GM12878 (cell line): ENCODE data around the gene G3BP1. TPM values are rescaled to one million over a fixed set of nuclear protein-coding genes. Genes with fewer than 3 reads are reported as not detected.

Experiments used
- IKZF1 ChIP-seq: fragments of 450-650 bp; conservative IDR thresholded peaks from 2 replicates; pipeline ENCODE4 v1.6.1; 2017; ENCODE audit warnings: antibody characterized with exemption, mild to moderate bottlenecking
- NFXL1 ChIP-seq: fragments of 450-650 bp; IDR thresholded peaks from 2 replicates; pipeline ENCODE4 v1.6.1; 2017; ENCODE audit warnings: antibody characterized with exemption, mild to moderate bottlenecking, borderline replicate concordance
- NFYA ChIP-seq: IDR thresholded peaks from 2 replicates; pipeline ENCODE4 v1.6.1; 2011; ENCODE audit warnings: low read depth, mild to moderate bottlenecking, low read length, improper control_type of control experiment, borderline replicate concordance
- NR2C1 ChIP-seq: fragments of 450-650 bp; IDR thresholded peaks from 2 replicates; pipeline ENCODE4 v1.6.1; 2017; ENCODE audit warnings: antibody characterized with exemption, mild to moderate bottlenecking, moderate library complexity
- PML ChIP-seq: IDR thresholded peaks from 2 replicates; pipeline ENCODE4 v1.6.1; 2012; ENCODE audit warnings: low read length, inconsistent platforms
- SREBF2 ChIP-seq: IDR thresholded peaks from 2 replicates; pipeline ENCODE4 v1.6.1; 2012; ENCODE audit warnings: mild to moderate bottlenecking, low read length
- SRF ChIP-seq, 2 experiments: IDR thresholded peaks; 2 replicates each; pipeline ENCODE4 v1.6.1; 2011; ENCODE audit warnings: low read depth in 2 of 2, low read length in 2 of 2, mild to moderate bottlenecking in 1 of 2, moderate library complexity in 1 of 2
- TARDBP ChIP-seq: IDR thresholded peaks from 2 replicates; pipeline ENCODE4 v1.6.1; 2016; ENCODE audit warnings: borderline replicate concordance
- polyA plus RNA-seq, 11 experiments: library from polyadenylated mRNA; depleted of rRNA in 4 of 11; unstranded in 6 of 11; stranded (reverse) in 5 of 11; fragments of >200 nt; fragmentation: Nextera tagmentation in 4 of 11; fragmentation: Illumina TruSeq in 1 of 11; extraction: Ambion mirVana in 4 of 11; extraction: Trizol in 1 of 11; gene quantifications; 1 replicate in 1 of 11; 2 replicates in 10 of 11; pipeline versions ENCODE4 v1.2.1 to v1.2.3, GENCODE V29; 2011 to 2016; ENCODE audit warnings: inconsistent platforms in 2 of 11, missing spikeins in 2 of 11, low read depth in 1 of 11
- total RNA-seq, 4 experiments: library from RNA; depleted of rRNA in 3 of 4; stranded (reverse); fragments of >200 nt in 3 of 4; fragmentation: Illumina TruSeq in 1 of 4; extraction: Trizol in 1 of 4; gene quantifications; 2 replicates each; pipeline versions ENCODE4 v1.2.1 to v1.2.3, GENCODE V29; 2013 to 2021
- TF ChIP-seq, protein P1 (sequence below): IDR thresholded peaks from 2 replicates; pipeline ENCODE4 v1.6.1; 2012; ENCODE audit warnings: improper control_type of control experiment, low read depth, low read length; ENCODE audit not compliant: insufficient replicate concordance
- TF ChIP-seq, protein P2 (sequence below): IDR thresholded peaks from 2 replicates; pipeline ENCODE4 v1.6.1; 2012; ENCODE audit warnings: mild to moderate bottlenecking, low read depth, low read length
- TF ChIP-seq, protein P3 (sequence below): fragments of 450-650 bp; IDR thresholded peaks from 2 replicates; pipeline ENCODE4 v1.6.1; 2017; ENCODE audit warnings: mild to moderate bottlenecking, moderate library complexity
- TF ChIP-seq, protein P4 (sequence below): fragments of 150-350 bp; IDR thresholded peaks from 2 replicates; pipeline ENCODE4 v1.6.1; 2016; ENCODE audit warnings: low read depth, low read length

Gene G3BP1
- total and polyA plus RNA-seq, 10 of the 15 experiments (the other 5 are each of a cell fraction or from before 2014, with no cell fraction given): 49.7 to 438 (median 148) TPM

DNA sequence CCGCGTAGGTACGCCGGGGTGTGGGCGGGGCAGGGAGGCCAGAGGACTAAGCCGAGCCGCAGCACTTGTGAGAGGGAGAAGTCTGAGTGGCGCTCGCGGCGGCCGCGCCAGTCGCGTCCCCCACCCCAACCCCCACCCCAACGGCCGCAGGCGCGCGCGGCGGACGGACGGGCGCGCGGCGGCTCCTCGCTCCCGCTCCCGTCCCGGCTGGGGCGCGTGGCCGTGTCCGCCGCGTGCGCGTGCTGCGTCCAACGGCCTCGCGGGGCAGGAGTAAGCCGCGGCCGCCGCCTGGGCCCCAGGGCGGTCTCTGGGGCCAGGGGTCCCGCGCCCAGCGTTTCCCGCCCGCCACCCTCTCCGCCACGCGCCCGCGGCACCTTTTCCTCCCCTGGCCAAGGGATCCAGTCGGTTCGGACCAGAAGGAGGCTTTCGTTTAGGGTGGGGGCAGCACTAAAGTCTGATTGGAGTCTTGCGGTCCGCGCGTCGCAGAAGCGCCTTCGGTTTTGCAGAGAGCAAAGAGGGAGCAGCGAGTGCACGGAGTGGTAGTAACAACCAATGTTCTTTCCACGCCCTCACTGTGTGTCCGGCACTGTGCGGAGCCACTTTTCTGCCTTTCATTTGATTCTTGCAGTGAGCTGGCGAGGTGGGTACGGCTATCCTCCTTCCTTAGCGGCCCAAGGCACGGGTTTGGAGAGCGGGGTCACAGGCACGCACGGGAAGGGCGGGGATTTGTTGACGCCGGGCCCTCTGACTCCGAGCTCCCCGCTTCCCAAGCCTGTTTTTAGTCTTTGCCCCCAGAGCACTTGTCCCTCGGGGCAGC is 483 bp downstream of the G3BP1 start (continued):
- TF ChIP-seq, protein P1, sequence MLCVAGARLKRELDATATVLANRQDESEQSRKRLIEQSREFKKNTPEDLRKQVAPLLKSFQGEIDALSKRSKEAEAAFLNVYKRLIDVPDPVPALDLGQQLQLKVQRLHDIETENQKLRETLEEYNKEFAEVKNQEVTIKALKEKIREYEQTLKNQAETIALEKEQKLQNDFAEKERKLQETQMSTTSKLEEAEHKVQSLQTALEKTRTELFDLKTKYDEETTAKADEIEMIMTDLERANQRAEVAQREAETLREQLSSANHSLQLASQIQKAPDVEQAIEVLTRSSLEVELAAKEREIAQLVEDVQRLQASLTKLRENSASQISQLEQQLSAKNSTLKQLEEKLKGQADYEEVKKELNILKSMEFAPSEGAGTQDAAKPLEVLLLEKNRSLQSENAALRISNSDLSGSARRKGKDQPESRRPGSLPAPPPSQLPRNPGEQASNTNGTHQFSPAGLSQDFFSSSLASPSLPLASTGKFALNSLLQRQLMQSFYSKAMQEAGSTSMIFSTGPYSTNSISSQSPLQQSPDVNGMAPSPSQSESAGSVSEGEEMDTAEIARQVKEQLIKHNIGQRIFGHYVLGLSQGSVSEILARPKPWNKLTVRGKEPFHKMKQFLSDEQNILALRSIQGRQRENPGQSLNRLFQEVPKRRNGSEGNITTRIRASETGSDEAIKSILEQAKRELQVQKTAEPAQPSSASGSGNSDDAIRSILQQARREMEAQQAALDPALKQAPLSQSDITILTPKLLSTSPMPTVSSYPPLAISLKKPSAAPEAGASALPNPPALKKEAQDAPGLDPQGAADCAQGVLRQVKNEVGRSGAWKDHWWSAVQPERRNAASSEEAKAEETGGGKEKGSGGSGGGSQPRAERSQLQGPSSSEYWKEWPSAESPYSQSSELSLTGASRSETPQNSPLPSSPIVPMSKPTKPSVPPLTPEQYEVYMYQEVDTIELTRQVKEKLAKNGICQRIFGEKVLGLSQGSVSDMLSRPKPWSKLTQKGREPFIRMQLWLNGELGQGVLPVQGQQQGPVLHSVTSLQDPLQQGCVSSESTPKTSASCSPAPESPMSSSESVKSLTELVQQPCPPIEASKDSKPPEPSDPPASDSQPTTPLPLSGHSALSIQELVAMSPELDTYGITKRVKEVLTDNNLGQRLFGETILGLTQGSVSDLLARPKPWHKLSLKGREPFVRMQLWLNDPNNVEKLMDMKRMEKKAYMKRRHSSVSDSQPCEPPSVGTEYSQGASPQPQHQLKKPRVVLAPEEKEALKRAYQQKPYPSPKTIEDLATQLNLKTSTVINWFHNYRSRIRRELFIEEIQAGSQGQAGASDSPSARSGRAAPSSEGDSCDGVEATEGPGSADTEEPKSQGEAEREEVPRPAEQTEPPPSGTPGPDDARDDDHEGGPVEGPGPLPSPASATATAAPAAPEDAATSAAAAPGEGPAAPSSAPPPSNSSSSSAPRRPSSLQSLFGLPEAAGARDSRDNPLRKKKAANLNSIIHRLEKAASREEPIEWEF: no peak
- no peak for TF ChIP-seq NFXL1
- TF ChIP-seq, protein P2, sequence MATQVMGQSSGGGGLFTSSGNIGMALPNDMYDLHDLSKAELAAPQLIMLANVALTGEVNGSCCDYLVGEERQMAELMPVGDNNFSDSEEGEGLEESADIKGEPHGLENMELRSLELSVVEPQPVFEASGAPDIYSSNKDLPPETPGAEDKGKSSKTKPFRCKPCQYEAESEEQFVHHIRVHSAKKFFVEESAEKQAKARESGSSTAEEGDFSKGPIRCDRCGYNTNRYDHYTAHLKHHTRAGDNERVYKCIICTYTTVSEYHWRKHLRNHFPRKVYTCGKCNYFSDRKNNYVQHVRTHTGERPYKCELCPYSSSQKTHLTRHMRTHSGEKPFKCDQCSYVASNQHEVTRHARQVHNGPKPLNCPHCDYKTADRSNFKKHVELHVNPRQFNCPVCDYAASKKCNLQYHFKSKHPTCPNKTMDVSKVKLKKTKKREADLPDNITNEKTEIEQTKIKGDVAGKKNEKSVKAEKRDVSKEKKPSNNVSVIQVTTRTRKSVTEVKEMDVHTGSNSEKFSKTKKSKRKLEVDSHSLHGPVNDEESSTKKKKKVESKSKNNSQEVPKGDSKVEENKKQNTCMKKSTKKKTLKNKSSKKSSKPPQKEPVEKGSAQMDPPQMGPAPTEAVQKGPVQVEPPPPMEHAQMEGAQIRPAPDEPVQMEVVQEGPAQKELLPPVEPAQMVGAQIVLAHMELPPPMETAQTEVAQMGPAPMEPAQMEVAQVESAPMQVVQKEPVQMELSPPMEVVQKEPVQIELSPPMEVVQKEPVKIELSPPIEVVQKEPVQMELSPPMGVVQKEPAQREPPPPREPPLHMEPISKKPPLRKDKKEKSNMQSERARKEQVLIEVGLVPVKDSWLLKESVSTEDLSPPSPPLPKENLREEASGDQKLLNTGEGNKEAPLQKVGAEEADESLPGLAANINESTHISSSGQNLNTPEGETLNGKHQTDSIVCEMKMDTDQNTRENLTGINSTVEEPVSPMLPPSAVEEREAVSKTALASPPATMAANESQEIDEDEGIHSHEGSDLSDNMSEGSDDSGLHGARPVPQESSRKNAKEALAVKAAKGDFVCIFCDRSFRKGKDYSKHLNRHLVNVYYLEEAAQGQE: no peak
- TF ChIP-seq SREBF2: no peak
- TF ChIP-seq, protein P3, sequence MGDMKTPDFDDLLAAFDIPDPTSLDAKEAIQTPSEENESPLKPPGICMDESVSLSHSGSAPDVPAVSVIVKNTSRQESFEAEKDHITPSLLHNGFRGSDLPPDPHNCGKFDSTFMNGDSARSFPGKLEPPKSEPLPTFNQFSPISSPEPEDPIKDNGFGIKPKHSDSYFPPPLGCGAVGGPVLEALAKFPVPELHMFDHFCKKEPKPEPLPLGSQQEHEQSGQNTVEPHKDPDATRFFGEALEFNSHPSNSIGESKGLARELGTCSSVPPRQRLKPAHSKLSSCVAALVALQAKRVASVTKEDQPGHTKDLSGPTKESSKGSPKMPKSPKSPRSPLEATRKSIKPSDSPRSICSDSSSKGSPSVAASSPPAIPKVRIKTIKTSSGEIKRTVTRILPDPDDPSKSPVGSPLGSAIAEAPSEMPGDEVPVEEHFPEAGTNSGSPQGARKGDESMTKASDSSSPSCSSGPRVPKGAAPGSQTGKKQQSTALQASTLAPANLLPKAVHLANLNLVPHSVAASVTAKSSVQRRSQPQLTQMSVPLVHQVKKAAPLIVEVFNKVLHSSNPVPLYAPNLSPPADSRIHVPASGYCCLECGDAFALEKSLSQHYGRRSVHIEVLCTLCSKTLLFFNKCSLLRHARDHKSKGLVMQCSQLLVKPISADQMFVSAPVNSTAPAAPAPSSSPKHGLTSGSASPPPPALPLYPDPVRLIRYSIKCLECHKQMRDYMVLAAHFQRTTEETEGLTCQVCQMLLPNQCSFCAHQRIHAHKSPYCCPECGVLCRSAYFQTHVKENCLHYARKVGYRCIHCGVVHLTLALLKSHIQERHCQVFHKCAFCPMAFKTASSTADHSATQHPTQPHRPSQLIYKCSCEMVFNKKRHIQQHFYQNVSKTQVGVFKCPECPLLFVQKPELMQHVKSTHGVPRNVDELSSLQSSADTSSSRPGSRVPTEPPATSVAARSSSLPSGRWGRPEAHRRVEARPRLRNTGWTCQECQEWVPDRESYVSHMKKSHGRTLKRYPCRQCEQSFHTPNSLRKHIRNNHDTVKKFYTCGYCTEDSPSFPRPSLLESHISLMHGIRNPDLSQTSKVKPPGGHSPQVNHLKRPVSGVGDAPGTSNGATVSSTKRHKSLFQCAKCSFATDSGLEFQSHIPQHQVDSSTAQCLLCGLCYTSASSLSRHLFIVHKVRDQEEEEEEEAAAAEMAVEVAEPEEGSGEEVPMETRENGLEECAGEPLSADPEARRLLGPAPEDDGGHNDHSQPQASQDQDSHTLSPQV: no peak
- no peak for TF ChIP-seq NFYA
- peak; percentile 28; the same call in 1 of the 2 replicates for TF ChIP-seq IKZF1
- no peak for TF ChIP-seq NR2C1
- TF ChIP-seq, protein P4, sequence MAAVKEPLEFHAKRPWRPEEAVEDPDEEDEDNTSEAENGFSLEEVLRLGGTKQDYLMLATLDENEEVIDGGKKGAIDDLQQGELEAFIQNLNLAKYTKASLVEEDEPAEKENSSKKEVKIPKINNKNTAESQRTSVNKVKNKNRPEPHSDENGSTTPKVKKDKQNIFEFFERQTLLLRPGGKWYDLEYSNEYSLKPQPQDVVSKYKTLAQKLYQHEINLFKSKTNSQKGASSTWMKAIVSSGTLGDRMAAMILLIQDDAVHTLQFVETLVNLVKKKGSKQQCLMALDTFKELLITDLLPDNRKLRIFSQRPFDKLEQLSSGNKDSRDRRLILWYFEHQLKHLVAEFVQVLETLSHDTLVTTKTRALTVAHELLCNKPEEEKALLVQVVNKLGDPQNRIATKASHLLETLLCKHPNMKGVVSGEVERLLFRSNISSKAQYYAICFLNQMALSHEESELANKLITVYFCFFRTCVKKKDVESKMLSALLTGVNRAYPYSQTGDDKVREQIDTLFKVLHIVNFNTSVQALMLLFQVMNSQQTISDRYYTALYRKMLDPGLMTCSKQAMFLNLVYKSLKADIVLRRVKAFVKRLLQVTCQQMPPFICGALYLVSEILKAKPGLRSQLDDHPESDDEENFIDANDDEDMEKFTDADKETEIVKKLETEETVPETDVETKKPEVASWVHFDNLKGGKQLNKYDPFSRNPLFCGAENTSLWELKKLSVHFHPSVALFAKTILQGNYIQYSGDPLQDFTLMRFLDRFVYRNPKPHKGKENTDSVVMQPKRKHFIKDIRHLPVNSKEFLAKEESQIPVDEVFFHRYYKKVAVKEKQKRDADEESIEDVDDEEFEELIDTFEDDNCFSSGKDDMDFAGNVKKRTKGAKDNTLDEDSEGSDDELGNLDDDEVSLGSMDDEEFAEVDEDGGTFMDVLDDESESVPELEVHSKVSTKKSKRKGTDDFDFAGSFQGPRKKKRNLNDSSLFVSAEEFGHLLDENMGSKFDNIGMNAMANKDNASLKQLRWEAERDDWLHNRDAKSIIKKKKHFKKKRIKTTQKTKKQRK: no peak
- TF ChIP-seq PML: no peak
- TF ChIP-seq TARDBP: no peak
- no peak for TF ChIP-seq SRF (IDR thresholded peaks at IDR 0.05; ENCODE audit: low read depth in 2 of 2, low read length in 2 of 2)
